HG02763 (cell line): ENCODE results near the gene SLC22A12.

ENCODE experiments used
- ATAC-seq: cut with Tn5 transposase; IDR thresholded peaks from one replicate; pipeline ENCODE4 v1.9.1; 2021; ENCODE audit warnings: mild to moderate bottlenecking, moderate library complexity; ENCODE audit not compliant: unreplicated experiment

The SLC22A12 gene

GRCh38 chr11:64643256-64643881 lies 52.3 kb downstream of the SLC22A12 start:
- ATAC-seq, result no peak

GRCh38 chr11:64643920-64644646 lies 53.1 kb downstream of the SLC22A12 start:
- ATAC-seq, result no peak

GRCh38 chr11:64644647-64645275 lies 53.7 kb downstream of the SLC22A12 start:
- no peak for ATAC-seq

- ATAC-seq, result no peak
Measured at GRCh38 chr11:64647019-64647779, 56.2 kb downstream of the SLC22A12 start.

- no peak for ATAC-seq
Measured at GRCh38 chr11:64648551-64648950, 57.5 kb downstream of the SLC22A12 start.

GRCh38 chr11:64649291-64649697 lies 58.3 kb downstream of the SLC22A12 start:
- ATAC-seq, result no peak

- no peak for ATAC-seq
Measured at GRCh38 chr11:64650923-64651523, 60.0 kb downstream of the SLC22A12 start.
